Nucleus accumbens (tissue), 56 donors: ENCODE measurements around the gene ING5.

Source experiments
- DNase-seq, 56 donors: peaks; one replicate each; lab custom pipeline; 2025; lab: John Stamatoyannopoulos, UW

Gene ING5

GRCh38 chr2:241702155-241703031 lies 554 bp downstream of the ING5 start:
- peak in 55 of 56 donors; percentile 39 to 94 (median 83) for DNase-seq

GRCh38 chr2:241703032-241703604 lies 1.3 kb downstream of the ING5 start:
- peak in 9 of 56 donors; percentile 13 to 46 (median 36) for DNase-seq

- DNase-seq: no peak
These were observed 4.7 kb downstream of the ING5 start for GRCh38 chr2:241706537-241706936.

- no peak for DNase-seq
These were observed 7.0 kb downstream of the ING5 start for GRCh38 chr2:241708879-241709278.

- DNase-seq: no peak
These were observed 17.3 kb downstream of the ING5 start for GRCh38 chr2:241719093-241719492.

GRCh38 chr2:241720099-241720498 lies 18.3 kb downstream of the ING5 start:
- DNase-seq: no peak

GRCh38 chr2:241720560-241720959 lies 18.7 kb downstream of the ING5 start:
- no peak for DNase-seq

- DNase-seq: no peak
These were observed 20.0 kb downstream of the ING5 start for GRCh38 chr2:241721852-241722251.

- DNase-seq: no peak
These were observed 21.1 kb downstream of the ING5 start for GRCh38 chr2:241722896-241723454.

GRCh38 chr2:241724259-241724974 lies 22.6 kb downstream of the ING5 start:
- no peak for DNase-seq

- DNase-seq: no peak
These were observed 23.4 kb downstream of the ING5 start for GRCh38 chr2:241724975-241725870.

GRCh38 chr2:241726459-241726858 lies 24.6 kb downstream of the ING5 start:
- no peak for DNase-seq

- DNase-seq: no peak
These were observed 26.2 kb downstream of the ING5 start for GRCh38 chr2:241728000-241728399.

GRCh38 chr2:241728627-241729026 lies 26.8 kb downstream of the ING5 start:
- DNase-seq: peak in 48 of 56 donors; percentile 3 to 82 (median 52)

- DNase-seq: no peak
These were observed 28.0 kb downstream of the ING5 start for GRCh38 chr2:241729868-241730267.

- DNase-seq: no peak
These were observed 28.9 kb downstream of the ING5 start for GRCh38 chr2:241730671-241731293.

- peak in 26 of 56 donors; percentile 6 to 80 (median 29) for DNase-seq
These were observed 30.8 kb downstream of the ING5 start for GRCh38 chr2:241732513-241733186.

GRCh38 chr2:241733391-241734207 lies 31.8 kb downstream of the ING5 start:
- peak in 3 of 56 donors; percentile 35 to 51 (median 49) for DNase-seq
